CD4-positive, alpha-beta T cell (primary cell): Measurements from ENCODE around the gene SCRT2. TPM values are rescaled to one million over a fixed set of nuclear protein-coding genes. Genes with fewer than 3 reads are reported as not detected.

Experiments used
- ATAC-seq: fragments of 200-7000 bp; cut with Tn5 transposase; one replicate; pipeline ENCODE4 v1.10.0; 2022; ENCODE audit warnings: mild to moderate bottlenecking; ENCODE audit not compliant: poor library complexity
- CTCF ChIA-PET: fragments of 350-600 bp; sonication (Branson Sonifier 250); formaldehyde crosslinking; loops from one replicate; lab custom pipeline; 2021; ENCODE audit warnings: antibody characterized with exemption, inconsistent platforms; lab: Charles Lee
- POLR2A ChIA-PET: fragments of 350-600 bp; sonication (Branson Sonifier 250); formaldehyde crosslinking; loops from one replicate; lab custom pipeline; 2021; ENCODE audit warnings: antibody characterized with exemption, inconsistent platforms; lab: Charles Lee
- DNase-seq, 14 experiments: peaks; one replicate each; pipeline ENCODE4 v3.0.0-alpha.2; 2013 to 2020; ENCODE audit warnings: mixed read lengths in 2 of 14
- H3K27ac ChIP-seq, 2 donors: one replicate each; pipeline versions ENCODE4 v1.5.1 to v1.7.0; 2013; ENCODE audit warnings: low read length in 2 of 2, low read depth in 1 of 2, mild to moderate bottlenecking in 1 of 2
- H3K27me3 ChIP-seq, 2 experiments: 1 replicate in 1 of 2; 2 replicates in 1 of 2; pipeline versions ENCODE4 v1.6.1 to v1.7.0; 2013; ENCODE audit warnings: low read length in 2 of 2, control low read depth in 1 of 2, mild to moderate bottlenecking in 1 of 2, moderate library complexity in 1 of 2; ENCODE audit not compliant: insufficient read depth in 2 of 2, control insufficient read depth in 1 of 2
- H3K36me3 ChIP-seq: one replicate; pipeline ENCODE4 v1.6.1; 2013; ENCODE audit warnings: low read length, control low read depth; ENCODE audit not compliant: insufficient read depth
- H3K4me1 ChIP-seq: one replicate; pipeline ENCODE4 v1.6.1; 2013; ENCODE audit warnings: low read length, control low read depth; ENCODE audit not compliant: insufficient read depth
- H3K4me3 ChIP-seq: one replicate; pipeline ENCODE4 v1.5.1; 2013; ENCODE audit warnings: mild to moderate bottlenecking, low read length, moderate library complexity
- H3K9me3 ChIP-seq, 2 experiments: 1 replicate in 1 of 2; 2 replicates in 1 of 2; pipeline versions ENCODE4 v1.6.1 to v1.7.0; 2013; ENCODE audit warnings: low read length in 2 of 2, mild to moderate bottlenecking in 2 of 2, control low read depth in 1 of 2, moderate library complexity in 1 of 2; ENCODE audit not compliant: control insufficient read depth in 1 of 2, insufficient read depth in 1 of 2
- H3K27ac Mint-ChIP-seq: one replicate; pipeline ENCODE4 v1.8.0; 2020; ENCODE audit warnings: mixed read lengths
- H3K27me3 Mint-ChIP-seq: one replicate; pipeline ENCODE4 v1.8.0; 2021; ENCODE audit warnings: mixed read lengths
- H3K36me3 Mint-ChIP-seq: one replicate; pipeline ENCODE4 v1.8.0; 2021; ENCODE audit warnings: low read depth, mixed read lengths
- H3K4me1 Mint-ChIP-seq: one replicate; pipeline ENCODE4 v1.8.0; 2021; ENCODE audit warnings: low read depth, mixed read lengths
- H3K4me3 Mint-ChIP-seq: one replicate; pipeline ENCODE4 v1.8.0; 2020; ENCODE audit warnings: mild to moderate bottlenecking, mixed read lengths
- H3K9me3 Mint-ChIP-seq: one replicate; pipeline ENCODE4 v1.8.0; 2020; ENCODE audit warnings: mixed read lengths
- CTCF ChIP-seq: fragments of 200-600 bp; IDR thresholded peaks from one replicate; pipeline ENCODE4 v1.8.0; 2022; ENCODE audit warnings: antibody characterized with exemption, mild to moderate bottlenecking
- intact Hi-C, 2 experiments: fragments of 100-400 bp; cut with DNase I in 1 of 2; cut with micrococcal nuclease in 1 of 2; formaldehyde crosslinking; loops; one replicate each; pipeline versions ENCODE4 v1.15.1 to v1.9.0; 2023 to 2025; cut with DNase I, micrococcal nuclease
- total RNA-seq, 174 experiments: library from RNA in 2 of 174; stranded (reverse) in 2 of 174; gene quantifications; one replicate each; pipeline ENCODE4 v1.2.3 and lab custom pipeline; 2021 to 2026

The SCRT2 gene
- total RNA-seq, 2 experiments from 2014 or later = not detected

GRCh38 chr20:673603-674001 lies 2.0 kb downstream of the SCRT2 start:
- H3K9me3 Mint-ChIP-seq = no peaks in the 10 kb centered on the region
- POLR2A ChIA-PET = no interaction called here
- Histone ChIP-seq H3K27ac (no peak overlapping the region), H3K36me3 (no peaks in the 10 kb centered on the region), H3K4me3 (no peak overlapping the region), H3K4me1 (peaks cover 15% of the 10 kb centered on the region), H3K9me3 (peaks cover 0 to 30% of the 10 kb centered on the region in 2 experiments), H3K27me3 (peaks cover 61 to 72% of the 10 kb centered on the region in 2 experiments)
- H3K36me3 Mint-ChIP-seq = no peaks in the 10 kb centered on the region
- CTCF ChIA-PET = no interaction called here
- no peak for DNase-seq
- no peak for ATAC-seq
- TF ChIP-seq CTCF = no peak
- H3K27ac Mint-ChIP-seq = no peak overlapping the region
- no peak overlapping the region for H3K4me3 Mint-ChIP-seq
- intact Hi-C loops = no loop called here
- peaks cover 81% of the 10 kb centered on the region for H3K27me3 Mint-ChIP-seq
- peaks cover 6% of the 10 kb centered on the region for H3K4me1 Mint-ChIP-seq

GRCh38 chr20:672963-673602 lies 2.5 kb downstream of the SCRT2 start:
- Histone ChIP-seq H3K4me1 (peaks cover 15% of the 10 kb centered on the region), H3K36me3 (no peaks in the 10 kb centered on the region), H3K27ac (no peak overlapping the region), H3K4me3 (no peak overlapping the region), H3K9me3 (peaks cover 0 to 30% of the 10 kb centered on the region in 2 experiments), H3K27me3 (peaks cover 56 to 72% of the 10 kb centered on the region in 2 experiments)
- CTCF ChIA-PET = no interaction called here
- ATAC-seq (no peak), DNase-seq (no peak)
- H3K4me1 Mint-ChIP-seq = peaks cover 6% of the 10 kb centered on the region
- H3K9me3 Mint-ChIP-seq = no peaks in the 10 kb centered on the region
- no peak for TF ChIP-seq CTCF
- H3K4me3 Mint-ChIP-seq = no peak overlapping the region
- H3K27me3 Mint-ChIP-seq = peaks cover 81% of the 10 kb centered on the region
- POLR2A ChIA-PET = no interaction called here
- H3K27ac Mint-ChIP-seq = no peak overlapping the region
- H3K36me3 Mint-ChIP-seq = no peaks in the 10 kb centered on the region
- intact Hi-C loops = no loop called here

DNA sequence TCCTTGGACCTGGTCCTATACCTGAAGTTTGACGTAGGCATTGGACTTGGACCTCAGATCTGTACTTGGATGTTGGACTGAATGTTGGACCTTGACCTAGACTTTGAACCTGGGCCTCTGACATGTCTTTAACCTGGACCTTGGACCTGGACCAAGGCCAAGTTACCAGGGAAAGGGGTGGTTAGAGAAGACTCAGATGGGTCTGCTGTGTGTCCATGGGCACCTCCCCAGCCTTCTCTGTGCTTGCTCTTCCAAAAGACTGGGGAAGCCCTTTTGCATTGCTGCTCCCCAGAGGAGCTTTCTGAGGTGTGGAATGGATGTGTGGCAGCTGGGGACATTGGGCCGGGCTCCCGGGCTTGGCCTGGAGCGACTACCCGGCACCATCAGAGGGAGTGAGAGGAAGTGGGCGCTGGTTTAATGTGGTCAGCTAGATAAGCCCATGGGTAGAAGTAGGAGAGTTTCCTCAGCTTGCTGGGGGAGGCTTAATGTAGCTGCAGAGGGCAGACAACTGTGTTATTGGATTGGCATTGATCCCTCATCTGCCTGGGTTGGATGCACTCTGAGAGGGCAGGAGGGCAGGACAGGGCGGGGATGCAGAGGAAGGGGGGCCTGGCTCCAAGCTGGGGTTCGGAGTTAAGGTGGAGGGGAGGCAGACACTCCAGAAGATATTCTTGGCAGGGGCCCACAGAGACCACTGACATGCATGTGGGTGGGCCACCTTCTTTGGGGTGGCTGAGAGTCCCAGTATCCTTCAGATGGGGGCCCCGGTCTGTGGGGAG lies 4.2 kb downstream of the SCRT2 start:
- no peak for DNase-seq
- peaks cover 14% of the 10 kb centered on the region for H3K4me1 ChIP-seq
- ChIA-PET CTCF (no interaction called here), POLR2A (no interaction called here)
- no peak overlapping the region for H3K27ac ChIP-seq
- H3K4me3 ChIP-seq = no peak overlapping the region
- H3K9me3 Mint-ChIP-seq = no peaks in the 10 kb centered on the region
- no peak overlapping the region for H3K27ac Mint-ChIP-seq
- H3K36me3 Mint-ChIP-seq = no peaks in the 10 kb centered on the region
- peaks cover 85% of the 10 kb centered on the region for H3K27me3 Mint-ChIP-seq
- peaks cover 6% of the 10 kb centered on the region for H3K4me1 Mint-ChIP-seq
- H3K36me3 ChIP-seq = no peaks in the 10 kb centered on the region
- peaks cover 0 to 22% of the 10 kb centered on the region in 2 experiments for H3K9me3 ChIP-seq
- TF ChIP-seq CTCF = no peak
- intact Hi-C loops = no loop called here
- H3K4me3 Mint-ChIP-seq = no peak overlapping the region
- ATAC-seq = no peak
- peaks cover 50 to 70% of the 10 kb centered on the region in 2 experiments for H3K27me3 ChIP-seq
